Measurements from ENCODE around the gene RASD1.

The RASD1 gene

DNA sequence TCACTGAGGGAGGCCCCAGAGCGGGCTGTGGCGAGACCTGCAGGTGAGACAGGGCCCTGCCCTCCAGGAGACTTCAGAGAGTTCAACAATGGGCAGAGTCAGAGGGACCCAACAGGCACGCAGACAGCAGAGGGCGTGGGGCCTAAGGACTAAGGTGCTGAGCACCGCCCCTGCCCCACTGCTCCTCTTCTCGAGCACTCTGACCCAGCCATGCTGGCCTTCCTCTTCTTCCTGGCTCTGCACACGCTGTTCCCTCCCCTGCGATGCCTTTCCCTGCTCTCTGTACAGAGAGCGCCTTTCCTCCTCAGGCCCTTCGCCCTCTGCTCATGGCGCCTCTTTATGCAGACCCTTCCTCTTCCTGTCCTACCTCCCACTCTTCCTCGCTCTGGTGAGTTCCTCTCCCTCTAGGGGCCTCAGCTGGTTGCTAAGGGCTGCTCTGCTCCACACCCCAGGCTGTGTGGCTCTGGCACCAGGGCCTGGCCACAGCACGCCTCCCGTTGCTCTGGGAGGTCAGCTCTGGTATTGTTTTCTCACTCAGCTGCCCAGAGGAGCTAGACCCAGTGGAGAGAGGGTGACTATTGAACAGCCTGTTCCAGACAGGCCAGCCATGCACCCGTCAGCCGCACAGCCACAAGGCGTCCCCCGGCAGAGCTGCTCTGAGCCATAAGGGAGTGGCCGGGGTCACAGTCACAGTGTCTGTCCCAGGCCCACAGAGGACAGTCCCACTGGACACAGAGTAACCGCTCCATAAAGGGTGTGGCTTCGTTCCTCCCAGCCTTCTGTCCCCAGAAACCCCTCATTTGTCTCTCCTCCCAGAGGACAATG lies 13.6 kb upstream of the RASD1 start:
- DNase-seq (ENCODE audit: insufficient read length, low spot score) (no peak), FAIRE-seq (no peak)
- TF ChIP-seq, protein P1, sequence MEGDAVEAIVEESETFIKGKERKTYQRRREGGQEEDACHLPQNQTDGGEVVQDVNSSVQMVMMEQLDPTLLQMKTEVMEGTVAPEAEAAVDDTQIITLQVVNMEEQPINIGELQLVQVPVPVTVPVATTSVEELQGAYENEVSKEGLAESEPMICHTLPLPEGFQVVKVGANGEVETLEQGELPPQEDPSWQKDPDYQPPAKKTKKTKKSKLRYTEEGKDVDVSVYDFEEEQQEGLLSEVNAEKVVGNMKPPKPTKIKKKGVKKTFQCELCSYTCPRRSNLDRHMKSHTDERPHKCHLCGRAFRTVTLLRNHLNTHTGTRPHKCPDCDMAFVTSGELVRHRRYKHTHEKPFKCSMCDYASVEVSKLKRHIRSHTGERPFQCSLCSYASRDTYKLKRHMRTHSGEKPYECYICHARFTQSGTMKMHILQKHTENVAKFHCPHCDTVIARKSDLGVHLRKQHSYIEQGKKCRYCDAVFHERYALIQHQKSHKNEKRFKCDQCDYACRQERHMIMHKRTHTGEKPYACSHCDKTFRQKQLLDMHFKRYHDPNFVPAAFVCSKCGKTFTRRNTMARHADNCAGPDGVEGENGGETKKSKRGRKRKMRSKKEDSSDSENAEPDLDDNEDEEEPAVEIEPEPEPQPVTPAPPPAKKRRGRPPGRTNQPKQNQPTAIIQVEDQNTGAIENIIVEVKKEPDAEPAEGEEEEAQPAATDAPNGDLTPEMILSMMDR (IDR thresholded peaks at IDR 0.05; ENCODE audit: insufficient read depth, missing control alignments) = no peak

DNA sequence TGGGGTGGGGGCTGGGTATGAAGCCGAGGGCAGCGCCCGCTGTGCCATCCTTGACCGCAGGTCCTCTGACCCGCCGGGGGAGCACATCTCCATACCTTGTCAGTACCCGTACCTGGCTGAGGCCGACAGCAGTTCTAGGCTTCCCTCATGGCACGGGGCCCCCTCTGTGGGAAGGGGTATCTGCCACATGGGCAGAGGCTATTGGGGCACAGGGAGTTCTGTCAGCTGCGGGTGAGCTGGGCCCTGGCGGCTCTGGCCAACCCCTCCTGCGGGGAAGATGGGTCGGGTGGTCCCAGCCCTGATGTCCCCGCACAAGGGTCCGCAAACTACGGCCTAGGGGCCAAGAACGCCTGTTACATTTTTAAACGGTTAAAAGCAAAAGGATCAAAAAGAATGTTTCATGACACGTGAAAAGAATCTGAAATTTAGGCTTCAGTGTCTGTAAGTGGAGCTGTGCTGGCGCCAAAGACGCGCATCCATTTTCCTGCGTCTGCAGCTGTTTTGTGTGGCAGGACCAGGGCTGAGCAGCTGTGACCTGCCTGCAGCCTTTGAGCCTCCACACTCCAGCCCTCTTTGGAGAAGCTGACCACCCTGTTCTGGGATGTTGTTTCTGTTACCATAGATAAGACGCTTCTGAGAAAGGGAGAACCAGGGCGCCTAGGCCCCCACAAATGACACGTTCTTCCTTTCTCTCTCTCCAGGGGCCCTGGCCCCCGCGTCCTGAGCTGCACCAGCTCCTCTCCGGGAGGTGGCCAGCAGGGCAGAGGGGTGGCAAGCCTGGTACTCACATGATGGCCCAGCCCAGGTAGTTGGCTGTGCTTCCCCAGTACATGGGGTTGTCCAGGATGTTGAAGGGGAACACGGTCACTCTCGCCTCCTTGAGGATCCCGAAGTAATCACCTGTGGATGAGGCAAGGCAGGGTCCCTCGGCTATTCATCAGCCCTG lies 12.7 kb upstream of the RASD1 start:
- TF ChIP-seq, protein P1 (IDR thresholded peaks at IDR 0.05; ENCODE audit: insufficient read depth, missing control alignments) = no peak
- FAIRE-seq (no peak), DNase-seq (ENCODE audit: insufficient read length, low spot score) (no peak)

DNA sequence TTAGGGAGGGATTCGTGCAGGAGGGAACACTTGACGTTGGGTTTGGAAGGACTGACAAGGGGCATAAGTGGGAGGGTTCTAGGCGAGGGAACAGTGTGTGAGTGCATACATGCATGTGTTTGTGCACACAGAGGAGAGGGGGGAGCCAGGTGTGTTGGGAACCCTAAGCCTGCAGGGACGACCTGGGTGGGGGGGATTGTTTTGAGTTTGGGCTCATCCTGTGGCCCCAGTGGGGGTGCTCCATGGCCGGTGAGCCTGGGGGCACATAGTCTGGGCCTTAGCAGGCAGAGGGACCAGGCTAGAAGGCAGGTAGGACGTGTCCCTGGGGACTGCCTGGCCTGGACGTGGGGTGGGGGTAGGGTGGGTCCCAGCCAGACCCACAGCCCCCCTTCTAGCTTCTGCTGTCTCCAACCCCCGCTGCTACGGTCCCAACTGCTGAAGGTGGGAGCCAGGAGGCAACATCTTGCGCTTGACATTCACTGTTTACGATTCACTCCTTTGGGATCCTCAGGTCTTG lies 11.9 kb upstream of the RASD1 start:
- TF ChIP-seq, protein P1 (IDR thresholded peaks at IDR 0.05; ENCODE audit: insufficient read depth, missing control alignments) = no peak
- FAIRE-seq (no peak), DNase-seq (ENCODE audit: insufficient read length, low spot score) (no peak)

DNA sequence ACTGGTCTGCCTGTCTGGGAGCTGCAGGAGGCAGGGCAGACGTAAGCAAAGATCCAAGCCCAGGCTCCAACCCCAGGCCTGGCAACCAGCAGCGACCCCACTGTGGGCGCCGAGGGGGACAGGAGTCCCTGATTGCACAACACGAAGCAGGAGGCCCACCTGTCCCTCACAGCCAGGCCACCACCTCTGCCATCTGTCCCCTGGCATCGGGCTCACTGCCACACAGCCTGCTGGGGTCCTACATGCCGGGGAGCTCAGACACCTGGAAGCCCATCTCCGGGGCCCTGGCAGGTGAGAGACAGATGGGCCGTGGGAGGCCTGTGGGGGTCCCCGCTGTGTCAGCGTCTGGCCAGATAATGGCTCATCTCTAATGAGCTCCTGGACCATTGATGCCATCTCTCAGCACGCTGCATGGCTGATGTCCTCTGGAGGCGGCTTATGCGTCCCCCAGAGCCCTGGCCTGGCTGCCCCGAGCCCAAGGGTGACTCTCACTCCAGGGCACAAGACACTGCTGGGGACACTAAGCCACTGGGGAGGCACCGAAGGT lies 11.3 kb upstream of the RASD1 start:
- TF ChIP-seq, protein P1 (IDR thresholded peaks at IDR 0.05; ENCODE audit: insufficient read depth, missing control alignments) = no peak
- no peak for DNase-seq (ENCODE audit: insufficient read length, low spot score)
- no peak for FAIRE-seq

DNA sequence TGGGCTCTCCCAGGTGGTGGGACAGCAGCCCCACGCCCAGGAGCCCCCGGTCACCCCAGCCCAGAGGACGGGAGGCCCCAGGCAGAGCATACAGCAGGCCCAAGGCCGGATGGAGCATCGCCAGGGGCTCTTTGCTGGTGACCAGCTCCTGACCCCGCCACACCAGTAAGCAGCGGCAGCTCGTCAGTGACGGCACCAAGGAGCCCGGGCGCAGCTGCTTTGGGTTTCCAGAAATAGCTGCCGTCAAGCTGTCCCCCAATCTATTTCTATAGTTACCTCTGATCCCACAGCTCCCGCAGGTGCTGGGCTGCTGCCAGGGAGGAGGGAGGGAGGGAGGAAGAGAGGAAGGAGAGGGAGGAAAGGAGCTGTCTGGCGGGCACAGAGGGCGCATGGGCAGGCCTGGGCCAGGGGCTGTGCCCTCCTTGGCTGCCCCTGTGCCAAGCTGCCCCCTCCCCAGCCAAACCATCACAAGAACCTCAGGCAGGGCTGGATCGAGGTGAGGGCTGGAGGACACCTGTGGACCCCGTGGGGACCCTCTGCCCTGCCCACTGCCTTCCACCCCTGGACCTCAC lies 10.8 kb upstream of the RASD1 start:
- no peak for DNase-seq (ENCODE audit: insufficient read length, low spot score)
- TF ChIP-seq, protein P1 (IDR thresholded peaks at IDR 0.05; ENCODE audit: insufficient read depth, missing control alignments) = no peak
- FAIRE-seq = no peak

DNA sequence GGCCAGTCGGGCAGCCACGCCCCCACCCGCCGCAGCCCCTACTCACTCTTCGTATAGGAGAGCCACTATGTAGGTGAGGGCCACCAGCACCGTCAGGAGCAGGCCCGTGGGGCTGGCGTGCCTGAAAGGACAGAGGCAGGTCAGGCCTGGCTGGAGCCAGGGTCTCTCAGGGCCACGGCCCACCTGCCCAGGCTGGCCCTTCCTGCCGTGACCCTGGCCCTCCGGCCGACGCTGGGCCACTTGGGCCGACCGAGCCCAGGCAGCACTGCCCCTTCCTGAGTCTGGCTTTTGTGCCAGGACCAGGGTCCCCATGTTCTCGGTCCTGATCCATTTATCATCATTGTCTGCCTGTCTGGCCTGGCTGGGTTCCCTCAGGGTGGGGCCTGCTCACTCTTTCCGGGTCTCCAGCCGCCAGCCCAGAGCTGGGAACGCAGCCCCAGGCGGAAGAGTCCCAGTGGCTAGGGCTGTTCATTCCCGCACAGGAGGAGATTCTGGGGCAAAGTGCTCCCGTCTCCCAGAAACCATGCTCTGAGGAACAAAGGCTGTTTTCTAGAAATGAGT lies 10.1 kb upstream of the RASD1 start:
- no peak for DNase-seq (ENCODE audit: insufficient read length, low spot score)
- no peak for FAIRE-seq
- TF ChIP-seq, protein P1 (IDR thresholded peaks at IDR 0.05; ENCODE audit: insufficient read depth, missing control alignments) = no peak

Measured in D721Med (cell line).